Stimulated activated CD8-positive, alpha-beta memory T cell treated with anti-CD3 and anti-CD28 coated beads, Interleukin-12 subunit alpha, Interleukin-12 subunit beta, amount 100 ng/mL, for 24 hours (primary cell): ENCODE data around the gene SMARCA2.

ENCODE experiments used
- DNase-seq: peaks from one replicate; pipeline ENCODE4 v3.0.0-alpha.2; 2020; ENCODE audit errors: extremely low read depth

Gene SMARCA2

DNA sequence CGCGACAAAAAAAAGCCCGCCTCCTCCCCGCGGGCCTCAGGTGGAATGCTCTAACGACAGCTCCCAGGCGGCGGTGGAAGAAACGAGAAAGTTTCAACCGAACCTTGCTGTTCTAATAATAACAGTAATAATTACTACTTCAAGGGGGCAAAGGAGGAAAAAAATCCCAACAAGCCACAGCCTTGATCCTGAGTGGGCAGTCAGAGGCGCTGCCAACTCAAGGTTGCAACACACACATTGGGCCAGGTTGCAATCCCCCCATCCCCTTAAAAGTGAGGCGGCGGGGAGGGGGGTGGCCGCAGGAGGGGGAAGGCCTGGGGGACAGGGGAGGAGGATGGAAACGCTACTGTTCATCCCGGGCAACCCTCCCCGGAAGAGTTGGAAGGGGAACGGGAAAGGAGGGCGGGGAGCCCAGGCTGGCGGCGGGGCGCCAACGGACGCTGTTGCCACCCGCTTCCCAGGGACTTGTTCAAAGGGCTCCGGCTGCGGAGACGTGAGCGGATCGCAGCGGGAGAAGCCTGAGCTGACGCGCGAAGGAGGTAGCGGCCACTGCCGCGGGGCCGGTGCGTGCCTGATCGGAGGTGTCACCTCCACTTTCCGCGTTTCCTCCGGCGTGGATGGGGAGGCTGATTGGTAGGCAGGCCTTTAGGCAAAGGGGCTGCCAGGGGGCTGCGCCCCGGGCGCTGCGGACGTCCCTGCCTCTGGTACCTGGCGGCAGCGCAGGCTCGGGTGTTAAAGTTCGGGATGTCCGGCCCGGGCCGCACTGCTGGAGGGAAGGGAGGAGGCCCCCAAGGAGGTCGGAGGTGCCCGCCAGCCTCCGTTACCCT is 647 bp downstream of the SMARCA2 start:
- DNase-seq, result no peak

DNA sequence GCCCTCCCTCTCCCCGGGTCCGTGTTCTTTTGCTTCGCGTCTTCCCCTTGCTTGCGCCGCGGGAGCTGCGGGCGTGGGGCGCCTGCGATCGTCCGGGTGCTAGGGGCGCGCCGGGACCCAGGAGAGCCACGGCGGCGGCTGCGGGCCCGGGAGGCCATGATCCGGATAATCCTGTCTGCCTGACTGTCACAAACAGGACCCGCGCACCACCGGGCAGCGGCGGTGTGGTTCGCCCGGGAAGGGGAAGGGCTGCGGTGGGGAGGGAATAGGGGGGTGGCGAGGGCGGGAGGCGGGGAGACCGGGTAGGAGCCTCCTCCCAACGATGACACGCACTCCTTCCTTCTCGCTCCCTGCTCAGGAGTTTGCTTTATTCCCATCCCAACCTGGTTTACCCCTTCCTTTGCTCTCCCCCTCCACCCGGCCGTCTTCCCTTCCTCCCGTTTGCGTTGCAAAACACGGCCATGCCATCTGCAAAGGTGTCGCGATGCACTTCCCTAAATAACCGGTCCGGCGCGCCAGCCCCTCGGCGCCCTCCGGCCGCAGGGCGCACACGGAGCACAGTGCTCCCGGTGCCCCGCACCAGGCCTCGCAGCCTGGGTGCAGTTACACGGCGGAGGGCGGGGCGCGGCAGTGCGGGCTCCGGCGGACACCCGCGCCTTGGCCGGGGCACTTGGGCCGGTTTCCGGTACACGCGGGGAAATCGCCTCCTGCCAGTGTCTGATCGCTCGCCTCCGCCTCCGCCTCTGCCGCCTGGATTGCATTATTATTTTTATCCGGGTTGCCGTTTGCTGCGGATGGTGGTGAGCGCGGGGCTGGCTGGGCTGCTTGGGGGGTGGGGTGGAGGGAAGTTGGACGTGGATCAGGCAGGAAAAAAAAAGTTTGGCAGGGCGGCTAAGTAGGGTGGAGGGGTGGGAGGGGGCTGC is 1.5 kb downstream of the SMARCA2 start:
- peak; percentile 22 for DNase-seq

DNA sequence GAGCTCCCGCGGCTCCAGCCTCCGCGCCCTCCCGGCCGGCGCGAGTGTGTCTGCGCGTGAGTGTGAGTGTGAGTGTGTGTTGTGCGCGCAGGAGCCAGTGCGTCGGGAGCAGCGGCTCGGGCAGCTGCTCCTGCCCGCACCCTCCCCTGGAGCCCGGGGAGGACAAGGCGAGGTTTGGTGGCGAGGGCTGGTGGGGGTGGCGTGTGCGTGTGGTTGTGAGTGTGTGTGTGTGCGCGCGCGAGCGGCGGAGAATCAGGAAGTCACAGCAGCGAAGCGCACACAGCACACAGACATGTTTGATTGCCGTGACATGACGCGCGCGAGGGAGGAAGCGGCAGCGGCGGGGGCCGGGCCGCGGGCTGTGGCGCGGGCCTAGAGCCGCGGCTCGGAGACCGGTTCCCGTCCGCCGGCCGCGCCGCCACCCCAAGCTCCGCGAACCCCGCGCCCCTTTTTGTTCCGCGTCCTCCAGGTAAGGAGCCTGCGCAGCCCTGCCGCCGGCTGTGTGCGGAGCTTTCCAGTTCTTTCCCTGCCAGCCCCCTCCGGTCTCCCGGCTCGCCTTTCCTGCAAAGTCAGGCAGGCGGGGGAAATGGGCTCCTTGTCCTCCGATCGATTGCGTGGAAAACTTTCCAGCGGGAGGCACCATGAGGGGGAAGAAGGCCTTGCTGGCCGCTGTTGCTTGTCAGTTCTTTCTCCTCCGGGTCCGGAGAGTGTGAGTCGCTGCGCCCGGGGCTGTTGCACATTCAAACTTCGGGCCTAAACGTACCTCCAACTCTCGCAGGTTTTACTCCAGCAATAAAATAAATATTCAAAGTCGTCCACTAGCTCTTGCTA is 2.4 kb downstream of the SMARCA2 start:
- DNase-seq, result peak; percentile 51

DNA sequence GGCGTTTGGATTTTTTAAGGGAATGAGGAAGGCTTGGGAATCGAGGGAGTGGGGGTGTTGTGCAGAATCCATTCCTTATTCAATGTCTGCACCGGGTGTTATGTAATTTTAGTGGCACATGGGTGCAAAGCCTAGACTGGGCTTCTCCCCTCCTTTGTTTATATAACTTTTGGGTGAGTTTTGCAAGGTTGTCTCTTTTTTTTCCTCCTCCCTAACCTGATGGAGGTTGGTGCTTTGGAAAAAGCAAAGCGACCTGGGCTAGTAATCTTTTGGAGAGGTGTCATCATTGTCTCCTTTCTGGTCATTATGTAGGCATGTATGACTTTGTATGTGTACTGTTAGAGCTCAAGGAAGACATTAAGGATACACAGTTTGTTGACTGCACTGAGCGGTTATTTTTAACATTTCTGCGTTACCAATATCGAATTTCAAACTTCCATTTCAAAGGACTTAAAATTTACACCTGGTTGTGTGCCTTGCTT is 3.1 kb downstream of the SMARCA2 start:
- no peak for DNase-seq

DNA sequence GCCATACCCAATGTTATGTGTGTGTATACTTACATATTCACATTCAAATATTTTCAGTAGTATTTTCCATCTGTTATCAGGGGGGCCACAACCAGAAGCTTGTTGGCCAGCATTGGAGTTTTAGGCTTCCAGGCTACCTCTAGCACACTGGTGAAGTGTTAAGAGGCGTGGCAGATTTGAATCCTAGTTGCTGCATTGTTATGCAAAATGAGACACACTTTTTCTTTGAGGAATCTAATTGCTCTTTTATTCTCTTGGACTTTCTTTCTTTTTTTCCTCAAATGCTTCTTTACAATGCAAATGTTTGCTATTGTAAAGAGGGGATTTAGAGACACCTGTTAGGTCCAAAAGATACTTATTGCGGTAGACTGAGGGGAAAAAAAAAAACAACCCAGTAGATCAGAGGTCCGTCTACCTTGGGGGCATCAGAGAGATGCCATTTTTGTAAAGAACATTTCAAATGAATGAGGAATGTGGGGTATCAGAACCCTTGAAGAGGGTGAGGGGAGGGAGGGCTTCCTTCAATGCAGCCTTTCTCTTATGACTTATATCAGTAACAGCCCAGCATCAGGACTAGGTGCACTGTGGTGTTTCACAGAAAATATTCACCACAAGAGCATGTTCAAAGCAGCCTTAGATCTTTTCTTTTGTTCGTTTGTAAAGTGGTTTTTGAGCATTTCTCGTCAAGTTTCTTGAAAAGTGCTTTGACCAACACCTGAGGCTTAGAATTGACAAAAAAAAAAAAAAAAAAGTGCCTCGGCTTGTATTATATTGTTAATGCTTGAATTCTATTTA is 3.8 kb downstream of the SMARCA2 start:
- no peak for DNase-seq

DNA sequence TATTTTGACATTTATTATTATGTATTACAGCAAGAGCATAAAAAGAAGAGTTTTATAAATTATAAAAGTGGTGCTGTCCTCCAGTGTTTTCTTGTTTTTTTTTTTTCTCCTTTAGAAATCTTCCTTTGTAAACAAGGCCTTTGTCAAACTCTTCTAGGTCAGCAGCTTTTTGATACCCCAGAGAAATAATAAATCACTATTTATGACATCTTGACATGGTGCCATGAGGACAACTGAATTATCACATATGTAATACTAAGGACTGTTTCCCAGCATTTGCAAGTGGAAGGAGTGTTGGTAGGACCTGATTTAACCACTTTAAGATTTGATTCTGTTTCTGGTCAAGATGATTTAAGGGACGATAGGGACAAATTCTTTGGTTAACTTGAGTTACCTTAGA is 4.6 kb downstream of the SMARCA2 start:
- no peak for DNase-seq

DNA sequence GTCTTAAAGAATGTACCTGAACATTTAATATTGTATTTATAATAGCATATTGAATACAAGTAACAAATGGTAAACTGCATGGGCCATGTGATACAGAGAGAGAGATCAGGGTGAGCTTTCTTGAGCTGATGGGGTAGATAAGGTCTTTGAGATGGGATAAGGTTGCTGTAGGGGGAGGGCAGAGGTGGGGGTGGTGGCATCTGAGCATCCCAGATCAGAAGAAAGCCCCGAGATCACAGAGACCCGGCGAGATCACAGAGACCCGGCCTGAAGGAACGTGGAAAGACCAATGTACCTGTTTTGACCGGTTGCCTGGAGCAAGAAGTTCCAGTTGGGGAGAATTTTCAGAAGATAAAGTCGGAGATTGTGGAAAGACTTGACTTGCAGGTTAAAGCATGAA is 6.6 kb downstream of the SMARCA2 start:
- DNase-seq, result no peak

DNA sequence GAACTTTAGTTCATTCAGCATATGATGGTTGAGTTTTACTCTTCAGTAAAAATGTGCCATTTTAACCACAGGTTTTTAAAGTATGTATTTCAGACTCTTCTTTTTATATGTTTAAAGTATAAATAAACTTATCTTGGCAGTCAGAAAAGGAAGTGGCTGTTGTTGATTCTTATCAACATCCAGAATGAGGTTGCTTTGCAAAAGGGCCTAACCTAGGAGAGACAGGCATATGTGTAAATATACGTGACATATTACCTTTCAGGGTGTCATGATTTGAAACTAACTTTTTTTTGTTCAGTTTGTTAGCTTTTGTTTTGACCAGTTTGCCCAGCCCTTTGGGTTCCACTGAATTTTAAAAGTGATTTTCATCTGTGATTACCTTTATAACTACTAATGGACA is 7.4 kb downstream of the SMARCA2 start:
- no peak for DNase-seq

DNA sequence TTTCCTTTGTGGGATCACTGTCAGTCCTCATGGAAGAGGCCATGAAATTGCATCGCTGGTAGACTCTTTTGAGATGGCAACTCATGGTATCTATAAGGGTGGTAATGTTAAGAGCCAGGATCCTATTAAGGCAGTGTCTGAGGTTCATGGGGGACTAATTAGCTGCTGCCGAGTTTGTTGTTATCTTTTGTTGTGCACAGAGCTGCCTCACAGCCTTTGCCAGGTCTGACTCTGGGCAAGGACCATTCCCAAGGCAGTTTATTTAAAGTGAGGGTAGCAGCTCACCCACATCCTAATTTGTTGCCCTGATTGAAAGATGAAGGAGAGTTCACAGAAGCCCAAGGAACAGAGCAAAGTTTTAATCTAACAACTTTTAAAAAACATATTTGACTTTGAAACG is 7.9 kb downstream of the SMARCA2 start:
- no peak for DNase-seq

DNA sequence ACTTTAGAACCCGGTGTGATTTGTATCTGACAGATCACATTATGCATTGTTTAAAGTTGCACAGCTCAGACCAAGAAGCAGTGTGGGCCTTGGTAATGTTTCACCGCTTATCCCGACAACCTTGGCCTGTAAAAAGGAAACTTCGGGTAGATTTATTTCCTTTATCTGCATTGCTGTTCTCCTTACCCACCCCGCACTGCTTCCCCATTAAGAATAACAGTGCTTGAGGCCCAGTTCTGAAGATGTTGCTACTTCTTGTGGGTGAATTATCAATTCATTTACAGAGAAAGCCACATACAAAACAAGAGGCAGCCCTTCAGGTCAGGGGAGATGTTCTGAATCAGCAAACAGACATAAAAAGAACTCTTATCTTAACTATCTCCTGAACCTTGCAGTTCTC is 8.4 kb downstream of the SMARCA2 start:
- DNase-seq, result no peak

DNA sequence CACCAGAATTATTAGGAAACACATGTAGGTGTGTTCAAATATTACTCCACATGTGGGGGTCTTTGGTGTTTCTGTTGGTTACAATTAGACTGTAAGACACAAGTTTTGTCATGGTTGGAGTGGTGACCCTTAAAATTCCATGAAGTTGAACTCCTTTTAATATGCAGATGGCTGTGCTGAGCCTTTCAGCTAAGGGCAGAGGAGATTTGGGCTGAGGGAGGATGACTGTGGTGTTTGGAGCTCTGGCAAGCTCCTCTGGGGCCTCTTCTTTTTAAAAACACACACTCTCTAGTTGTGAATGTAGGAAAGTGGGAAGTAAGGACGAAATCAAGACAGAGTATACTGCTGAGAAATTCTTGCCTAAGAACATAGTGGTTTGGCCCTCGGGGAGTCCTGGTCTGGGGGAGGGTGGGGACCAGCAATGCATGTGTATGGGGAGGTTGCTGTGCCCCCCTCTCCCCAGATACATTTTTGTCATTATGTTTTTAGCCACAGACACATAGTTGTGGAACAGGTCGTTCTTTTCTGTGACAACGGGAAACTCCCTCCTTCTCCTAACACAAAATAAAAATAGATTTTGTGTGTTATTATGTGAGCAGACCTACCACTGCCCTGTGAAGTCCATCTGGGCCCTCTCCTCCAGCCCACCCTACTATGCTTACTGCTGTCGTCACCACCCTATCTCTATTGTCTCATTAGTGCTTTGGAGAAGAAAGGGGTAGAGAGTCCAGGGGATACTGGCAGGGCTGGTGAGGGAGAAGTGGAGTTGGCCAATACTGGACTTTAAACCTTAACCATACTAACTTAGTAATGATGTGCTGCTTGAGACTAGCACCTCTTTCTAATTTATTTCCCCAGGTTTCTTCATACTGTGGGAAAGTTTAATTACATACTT is 10.0 kb downstream of the SMARCA2 start:
- no peak for DNase-seq

DNA sequence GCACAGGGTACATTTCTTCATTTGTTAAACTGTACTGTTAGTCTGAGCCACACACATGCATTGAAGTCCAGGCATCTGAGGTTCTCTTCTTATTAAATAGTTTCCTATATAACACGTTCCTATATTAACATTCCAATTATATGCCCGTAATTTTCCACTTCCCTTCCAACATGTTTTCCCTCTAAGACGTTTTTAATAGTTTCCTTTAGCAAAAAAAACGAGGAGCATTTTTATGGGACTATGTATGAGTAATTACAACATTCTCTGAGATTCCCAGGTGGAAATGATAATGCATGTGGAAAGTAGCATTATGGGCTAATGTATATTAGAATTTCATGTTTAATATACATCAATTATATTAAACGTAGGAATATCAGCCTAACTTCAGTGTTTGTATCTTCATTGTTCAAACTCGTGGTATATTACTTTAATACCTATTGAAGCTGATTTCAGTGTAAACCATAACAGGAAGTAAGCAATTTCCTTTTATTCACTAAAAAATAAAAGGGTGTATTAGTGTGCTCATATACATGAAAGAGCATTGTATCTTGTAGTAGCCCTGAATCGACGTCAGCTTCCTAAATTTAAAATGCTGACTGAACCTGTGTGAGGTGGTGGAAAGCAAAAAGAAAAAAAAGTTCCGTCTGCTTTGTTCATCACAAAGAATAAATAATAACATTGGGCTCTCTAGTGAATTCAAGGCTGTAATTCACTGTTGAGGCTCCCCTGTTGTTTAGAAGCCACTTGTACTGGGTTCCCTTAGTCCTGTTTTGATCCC is 11.3 kb downstream of the SMARCA2 start:
- DNase-seq, result no peak

DNA sequence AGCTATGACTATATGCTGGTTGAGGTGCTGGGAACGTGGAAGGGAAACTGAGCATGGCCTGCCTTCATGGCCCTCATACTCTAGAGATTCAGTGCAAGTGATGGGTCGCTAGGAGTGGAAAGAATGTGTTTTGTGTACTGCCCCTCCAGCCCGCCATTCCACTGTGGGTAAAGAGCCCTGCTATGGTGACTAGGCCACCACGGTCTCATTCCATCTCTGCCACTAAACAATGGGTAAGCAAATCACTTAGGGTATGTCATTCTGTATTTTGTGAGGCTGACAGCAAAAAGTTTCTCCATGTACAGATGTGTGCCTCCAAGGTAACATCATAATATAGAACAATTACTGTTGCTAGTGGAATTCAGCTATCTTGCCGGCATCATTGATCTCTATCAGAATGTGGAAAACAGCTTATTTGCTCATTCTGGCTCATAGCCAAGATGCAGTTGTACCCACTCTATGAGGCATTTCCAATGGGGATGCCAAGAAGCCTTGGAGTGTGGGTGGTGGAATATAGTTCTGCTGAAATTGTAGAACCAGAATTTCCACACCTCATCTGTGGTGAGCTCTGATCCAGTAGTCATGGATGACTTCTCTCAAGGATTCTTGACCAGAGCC is 12.5 kb downstream of the SMARCA2 start:
- DNase-seq, result no peak

DNA sequence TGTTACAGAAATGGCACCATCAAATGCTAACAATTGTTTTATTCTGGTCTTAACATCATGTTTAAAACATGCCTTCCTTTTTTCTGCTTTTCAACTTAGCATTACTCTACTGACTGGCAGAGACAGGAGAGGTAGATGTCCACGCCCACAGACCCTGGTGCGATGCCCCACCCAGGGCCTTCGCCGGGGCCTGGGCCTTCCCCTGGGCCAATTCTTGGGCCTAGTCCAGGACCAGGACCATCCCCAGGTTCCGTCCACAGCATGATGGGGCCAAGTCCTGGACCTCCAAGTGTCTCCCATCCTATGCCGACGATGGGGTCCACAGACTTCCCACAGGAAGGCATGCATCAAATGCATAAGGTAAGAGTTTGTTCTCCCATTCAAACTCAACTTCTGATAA is 13.7 kb downstream of the SMARCA2 start:
- no peak for DNase-seq

DNA sequence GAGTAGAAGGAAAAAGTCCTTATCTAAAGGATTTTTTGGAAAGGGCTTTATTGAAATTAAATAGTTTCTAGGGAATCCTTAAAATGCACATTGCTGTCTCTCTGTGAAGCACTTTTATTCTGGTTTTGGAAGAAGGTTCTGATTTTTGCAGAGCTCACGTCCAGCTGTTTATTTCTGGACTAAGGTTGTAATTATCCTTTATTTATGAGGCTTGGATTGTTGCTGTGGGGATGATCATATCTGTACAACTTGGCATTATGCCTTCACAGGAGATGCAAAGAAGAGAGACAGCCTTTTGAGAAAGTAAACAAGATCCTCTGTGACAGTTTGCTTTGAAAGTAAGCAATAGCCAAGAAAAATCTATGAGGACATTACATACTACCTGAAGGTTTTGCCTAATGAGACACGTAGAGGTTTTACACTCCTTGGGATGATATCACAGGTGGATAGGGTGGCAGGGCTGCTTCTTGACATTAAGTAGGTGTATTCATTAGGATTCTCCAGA is 14.6 kb downstream of the SMARCA2 start:
- no peak for DNase-seq

DNA sequence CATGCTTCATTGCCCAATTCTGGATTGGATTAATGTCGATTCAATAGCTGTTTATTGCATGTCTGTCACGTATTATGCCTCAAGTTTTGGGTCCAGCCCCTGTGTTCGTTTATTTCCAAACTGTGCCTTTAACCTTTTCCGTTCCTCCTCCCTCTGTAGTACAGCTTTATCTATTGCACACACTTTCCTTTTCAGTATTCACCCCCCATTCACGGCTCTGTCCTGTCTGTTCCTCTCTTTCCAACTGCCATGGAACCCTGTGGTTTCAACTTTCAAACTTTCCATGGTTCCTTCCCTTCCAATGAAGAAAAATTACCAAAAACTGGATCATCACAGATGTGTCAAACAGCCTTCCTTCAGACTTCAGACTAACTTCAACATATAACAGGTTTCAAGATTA is 17.1 kb downstream of the SMARCA2 start:
- no peak for DNase-seq

DNA sequence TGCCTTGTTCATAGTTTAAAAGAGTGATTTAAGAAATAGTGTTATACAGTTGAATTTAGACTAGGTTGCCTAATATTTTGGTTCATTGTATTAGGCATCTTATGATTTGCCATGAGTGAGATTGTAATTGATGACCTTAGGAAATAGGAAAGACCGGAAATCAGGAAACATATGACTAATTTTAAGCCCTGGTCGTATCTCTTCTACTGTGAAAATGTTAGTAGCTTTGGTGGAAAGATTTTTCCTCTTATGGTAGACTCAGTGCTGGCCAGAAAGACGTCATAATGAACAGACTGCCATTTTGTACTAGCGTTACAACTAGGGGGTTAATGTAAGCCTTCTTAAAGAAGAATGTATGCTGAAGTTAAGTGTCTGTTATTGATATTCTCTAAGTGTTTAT is 21.7 kb downstream of the SMARCA2 start:
- no peak for DNase-seq

DNA sequence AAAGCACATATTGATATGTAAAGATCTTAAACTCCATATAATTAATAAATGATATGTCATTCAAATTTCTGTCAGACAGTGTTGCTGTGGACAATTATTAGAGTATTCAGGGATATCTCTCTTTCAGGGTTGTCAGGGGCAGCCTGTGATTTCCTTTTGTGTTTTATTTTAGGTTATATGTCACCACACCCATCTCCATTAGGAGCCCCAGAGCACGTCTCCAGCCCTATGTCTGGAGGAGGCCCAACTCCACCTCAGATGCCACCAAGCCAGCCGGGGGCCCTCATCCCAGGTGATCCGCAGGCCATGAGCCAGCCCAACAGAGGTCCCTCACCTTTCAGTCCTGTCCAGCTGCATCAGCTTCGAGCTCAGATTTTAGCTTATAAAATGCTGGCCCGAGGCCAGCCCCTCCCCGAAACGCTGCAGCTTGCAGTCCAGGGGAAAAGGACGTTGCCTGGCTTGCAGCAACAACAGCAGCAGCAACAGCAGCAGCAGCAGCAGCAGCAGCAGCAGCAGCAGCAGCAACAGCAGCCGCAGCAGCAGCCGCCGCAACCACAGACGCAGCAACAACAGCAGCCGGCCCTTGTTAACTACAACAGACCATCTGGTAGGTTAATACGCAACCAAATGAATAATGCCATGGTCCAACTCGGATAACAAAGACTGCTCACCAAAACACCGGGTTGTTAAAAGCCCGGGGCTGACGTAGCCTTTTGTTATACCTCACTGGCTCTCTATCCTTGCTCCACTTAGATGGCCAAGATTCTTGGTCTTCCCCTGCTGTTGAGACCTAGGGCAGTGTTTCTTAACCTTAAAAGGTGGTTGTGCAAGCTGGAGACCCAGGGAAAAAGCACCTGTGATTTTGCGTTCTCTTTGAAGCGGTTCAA is 24.4 kb downstream of the SMARCA2 start:
- no peak for DNase-seq
